HEK293 (cell line): ENCODE data around the gene CFAP45.

Experiments used
- EGR2 ChIP-seq: fragments of 450-650 bp; formaldehyde crosslinking; IDR thresholded peaks from 2 replicates; pipeline ENCODE4 v1.5.1; 2016; ENCODE audit warnings: low read depth, missing biosample characterization, missing genetic modification characterization
- OVOL3 ChIP-seq: fragments of 450-650 bp; formaldehyde crosslinking; IDR thresholded peaks from 2 replicates; pipeline ENCODE4 v1.5.1; 2016; ENCODE audit warnings: missing biosample characterization, missing genetic modification characterization
- SCRT2 ChIP-seq: fragments of 450-650 bp; formaldehyde crosslinking; IDR thresholded peaks from 2 replicates; pipeline ENCODE4 v1.5.1; 2016; ENCODE audit warnings: missing biosample characterization, missing genetic modification characterization
- TSHZ1 ChIP-seq: fragments of 450-650 bp; formaldehyde crosslinking; IDR thresholded peaks from 2 replicates; pipeline ENCODE4 v1.5.1; 2016; ENCODE audit warnings: missing biosample characterization, missing genetic modification characterization, borderline replicate concordance
- ZBTB17 ChIP-seq: fragments of 450-650 bp; formaldehyde crosslinking; IDR thresholded peaks from 2 replicates; pipeline ENCODE4 v1.5.1; 2016; ENCODE audit warnings: missing biosample characterization, missing genetic modification characterization
- ZBTB44 ChIP-seq: fragments of 450-650 bp; IDR thresholded peaks from 2 replicates; pipeline ENCODE4 v1.5.1; 2018; ENCODE audit warnings: missing biosample characterization, mild to moderate bottlenecking, missing genetic modification characterization
- ZNF133 ChIP-seq: fragments of 450-650 bp; formaldehyde crosslinking; IDR thresholded peaks from 2 replicates; pipeline ENCODE4 v1.5.1; 2016; ENCODE audit warnings: missing biosample characterization, missing genetic modification characterization
- ZNF214 ChIP-seq: fragments of 450-650 bp; formaldehyde crosslinking; IDR thresholded peaks from 2 replicates; pipeline ENCODE4 v1.5.1; 2017; ENCODE audit warnings: missing biosample characterization, mild to moderate bottlenecking, missing genetic modification characterization, borderline replicate concordance
- ZNF23 ChIP-seq: fragments of 450-650 bp; formaldehyde crosslinking; IDR thresholded peaks from 2 replicates; pipeline ENCODE4 v1.5.1; 2016; ENCODE audit warnings: missing biosample characterization, missing genetic modification characterization, borderline replicate concordance
- ZNF239 ChIP-seq: fragments of 450-650 bp; formaldehyde crosslinking; IDR thresholded peaks from 2 replicates; pipeline ENCODE4 v1.5.1; 2016; ENCODE audit warnings: missing biosample characterization, missing genetic modification characterization
- ZNF266 ChIP-seq: fragments of 450-650 bp; formaldehyde crosslinking; IDR thresholded peaks from 2 replicates; pipeline ENCODE4 v1.5.1; 2016; ENCODE audit warnings: missing biosample characterization, missing genetic modification characterization, low read depth
- ZNF501 ChIP-seq: fragments of 450-650 bp; formaldehyde crosslinking; IDR thresholded peaks from 2 replicates; pipeline ENCODE4 v1.5.1; 2016; ENCODE audit warnings: missing biosample characterization, missing genetic modification characterization
- ZNF585B ChIP-seq: fragments of 450-650 bp; formaldehyde crosslinking; IDR thresholded peaks from 2 replicates; pipeline ENCODE4 v1.5.1; 2016; ENCODE audit warnings: missing biosample characterization, missing genetic modification characterization
- ZNF645 ChIP-seq: fragments of 450-650 bp; formaldehyde crosslinking; IDR thresholded peaks from 2 replicates; pipeline ENCODE4; 2016; ENCODE audit warnings: missing biosample characterization, missing genetic modification characterization
- TF ChIP-seq, protein P1 (sequence below): fragments of 450-650 bp; formaldehyde crosslinking; IDR thresholded peaks from 2 replicates; pipeline ENCODE4 v1.5.1; 2016; ENCODE audit warnings: missing biosample characterization, missing genetic modification characterization, borderline replicate concordance
- TF ChIP-seq, protein P2 (sequence below): fragments of 450-650 bp; formaldehyde crosslinking; IDR thresholded peaks from 2 replicates; pipeline ENCODE4 v1.5.1; 2017; ENCODE audit warnings: missing biosample characterization, missing genetic modification characterization

CFAP45 gene

GRCh38 chr1:159854116-159854692, 45.8 kb downstream of the CFAP45 start (continued):
- no peak for TF ChIP-seq ZBTB44
- no peak for TF ChIP-seq ZBTB17
- TF ChIP-seq ZNF23 (tag by site-specific recombination), result no peak
- TF ChIP-seq ZNF133 (tag by site-specific recombination), result no peak
- TF ChIP-seq, protein P1, sequence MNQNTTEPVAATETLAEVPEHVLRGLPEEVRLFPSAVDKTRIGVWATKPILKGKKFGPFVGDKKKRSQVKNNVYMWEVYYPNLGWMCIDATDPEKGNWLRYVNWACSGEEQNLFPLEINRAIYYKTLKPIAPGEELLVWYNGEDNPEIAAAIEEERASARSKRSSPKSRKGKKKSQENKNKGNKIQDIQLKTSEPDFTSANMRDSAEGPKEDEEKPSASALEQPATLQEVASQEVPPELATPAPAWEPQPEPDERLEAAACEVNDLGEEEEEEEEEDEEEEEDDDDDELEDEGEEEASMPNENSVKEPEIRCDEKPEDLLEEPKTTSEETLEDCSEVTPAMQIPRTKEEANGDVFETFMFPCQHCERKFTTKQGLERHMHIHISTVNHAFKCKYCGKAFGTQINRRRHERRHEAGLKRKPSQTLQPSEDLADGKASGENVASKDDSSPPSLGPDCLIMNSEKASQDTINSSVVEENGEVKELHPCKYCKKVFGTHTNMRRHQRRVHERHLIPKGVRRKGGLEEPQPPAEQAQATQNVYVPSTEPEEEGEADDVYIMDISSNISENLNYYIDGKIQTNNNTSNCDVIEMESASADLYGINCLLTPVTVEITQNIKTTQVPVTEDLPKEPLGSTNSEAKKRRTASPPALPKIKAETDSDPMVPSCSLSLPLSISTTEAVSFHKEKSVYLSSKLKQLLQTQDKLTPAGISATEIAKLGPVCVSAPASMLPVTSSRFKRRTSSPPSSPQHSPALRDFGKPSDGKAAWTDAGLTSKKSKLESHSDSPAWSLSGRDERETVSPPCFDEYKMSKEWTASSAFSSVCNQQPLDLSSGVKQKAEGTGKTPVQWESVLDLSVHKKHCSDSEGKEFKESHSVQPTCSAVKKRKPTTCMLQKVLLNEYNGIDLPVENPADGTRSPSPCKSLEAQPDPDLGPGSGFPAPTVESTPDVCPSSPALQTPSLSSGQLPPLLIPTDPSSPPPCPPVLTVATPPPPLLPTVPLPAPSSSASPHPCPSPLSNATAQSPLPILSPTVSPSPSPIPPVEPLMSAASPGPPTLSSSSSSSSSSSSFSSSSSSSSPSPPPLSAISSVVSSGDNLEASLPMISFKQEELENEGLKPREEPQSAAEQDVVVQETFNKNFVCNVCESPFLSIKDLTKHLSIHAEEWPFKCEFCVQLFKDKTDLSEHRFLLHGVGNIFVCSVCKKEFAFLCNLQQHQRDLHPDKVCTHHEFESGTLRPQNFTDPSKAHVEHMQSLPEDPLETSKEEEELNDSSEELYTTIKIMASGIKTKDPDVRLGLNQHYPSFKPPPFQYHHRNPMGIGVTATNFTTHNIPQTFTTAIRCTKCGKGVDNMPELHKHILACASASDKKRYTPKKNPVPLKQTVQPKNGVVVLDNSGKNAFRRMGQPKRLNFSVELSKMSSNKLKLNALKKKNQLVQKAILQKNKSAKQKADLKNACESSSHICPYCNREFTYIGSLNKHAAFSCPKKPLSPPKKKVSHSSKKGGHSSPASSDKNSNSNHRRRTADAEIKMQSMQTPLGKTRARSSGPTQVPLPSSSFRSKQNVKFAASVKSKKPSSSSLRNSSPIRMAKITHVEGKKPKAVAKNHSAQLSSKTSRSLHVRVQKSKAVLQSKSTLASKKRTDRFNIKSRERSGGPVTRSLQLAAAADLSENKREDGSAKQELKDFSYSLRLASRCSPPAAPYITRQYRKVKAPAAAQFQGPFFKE (tag by site-specific recombination), result no peak
- TF ChIP-seq SCRT2 (tag by site-specific recombination), result no peak
- TF ChIP-seq ZNF214, result no peak
- TF ChIP-seq ZNF501, result no peak
- TF ChIP-seq TSHZ1 (tag by site-specific recombination), result no peak
- no peak for TF ChIP-seq ZNF645 (tag by site-specific recombination)
- TF ChIP-seq ZNF585B (tag by site-specific recombination), result no peak
- TF ChIP-seq EGR2 (tag by site-specific recombination), result 0 out of 2 replicates have a peak, but pooled peaks have one; percentile 58
- no peak for TF ChIP-seq ZNF266
- no peak for TF ChIP-seq OVOL3 (tag by site-specific recombination)
- TF ChIP-seq, protein P2, sequence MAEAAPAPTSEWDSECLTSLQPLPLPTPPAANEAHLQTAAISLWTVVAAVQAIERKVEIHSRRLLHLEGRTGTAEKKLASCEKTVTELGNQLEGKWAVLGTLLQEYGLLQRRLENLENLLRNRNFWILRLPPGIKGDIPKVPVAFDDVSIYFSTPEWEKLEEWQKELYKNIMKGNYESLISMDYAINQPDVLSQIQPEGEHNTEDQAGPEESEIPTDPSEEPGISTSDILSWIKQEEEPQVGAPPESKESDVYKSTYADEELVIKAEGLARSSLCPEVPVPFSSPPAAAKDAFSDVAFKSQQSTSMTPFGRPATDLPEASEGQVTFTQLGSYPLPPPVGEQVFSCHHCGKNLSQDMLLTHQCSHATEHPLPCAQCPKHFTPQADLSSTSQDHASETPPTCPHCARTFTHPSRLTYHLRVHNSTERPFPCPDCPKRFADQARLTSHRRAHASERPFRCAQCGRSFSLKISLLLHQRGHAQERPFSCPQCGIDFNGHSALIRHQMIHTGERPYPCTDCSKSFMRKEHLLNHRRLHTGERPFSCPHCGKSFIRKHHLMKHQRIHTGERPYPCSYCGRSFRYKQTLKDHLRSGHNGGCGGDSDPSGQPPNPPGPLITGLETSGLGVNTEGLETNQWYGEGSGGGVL (tag by site-specific recombination), result peak; percentile 60
- TF ChIP-seq ZNF239 (tag by site-specific recombination), result no peak
